ENCODE results near the gene MRPS15.

- TF ChIP-seq CTCF (IDR thresholded peaks at IDR 0.05; ENCODE audit: borderline replicate concordance, extremely low read depth, low read length, poor library complexity, severe bottlenecking) (no peak), EZH2 (IDR thresholded peaks at IDR 0.05; ENCODE audit: borderline replicate concordance, low read depth, low read length, severe bottlenecking) (no peak)
Observed at GRCh38 chr1:36450919-36451305, 13.3 kb downstream of the MRPS15 start.

Measured in DND-41 (cell line).